Measurements from ENCODE around the gene LRP6. TPM values are rescaled to one million over a fixed set of nuclear protein-coding genes. Genes with fewer than 3 reads are reported as not detected.

LRP6 gene
- polyA plus RNA-seq, 1 donor from 2014 or later: 33.5 TPM

GRCh38 chr12:12216349-12217017 lies 50.4 kb downstream of the LRP6 start:
- peaks cover 80% of the 10 kb centered on the region for H3K79me2 ChIP-seq (replicated peaks; ENCODE audit: insufficient read depth, low read length)
- no peak overlapping the region for H3K4me3 ChIP-seq (ENCODE audit: low read length)
- no peaks in the 10 kb centered on the region for H3K9me2 ChIP-seq (ENCODE audit: insufficient read depth, low read length)
- no peaks in the 10 kb centered on the region for H4K20me1 ChIP-seq (ENCODE audit: insufficient read depth)
- H3K9ac ChIP-seq (ENCODE audit: low read length): no peak overlapping the region
- H3K27ac ChIP-seq (ENCODE audit: low read length): no peak overlapping the region
- H2AFZ ChIP-seq (ENCODE audit: low read depth, low read length): no peak overlapping the region
- no peak overlapping the region for H3K4me2 ChIP-seq (ENCODE audit: low read length)
- H3K9me3 ChIP-seq (ENCODE audit: low read length): no peaks in the 10 kb centered on the region
- H3K36me3 ChIP-seq (ENCODE audit: insufficient read depth, low read length): no peaks in the 10 kb centered on the region
- no peaks in the 10 kb centered on the region for H3F3A ChIP-seq (ENCODE audit: insufficient read depth, low read length, poor library complexity, severe bottlenecking)
- TF ChIP-seq POLR2AphosphoS5 (IDR thresholded peaks at IDR 0.05) (no peak), EZH2 (IDR thresholded peaks at IDR 0.05; ENCODE audit: borderline replicate concordance, insufficient read depth, low read length, poor library complexity, severe bottlenecking) (no peak), REST (IDR thresholded peaks at IDR 0.05; ENCODE audit: borderline replicate concordance) (no peak), EP300 (conservative IDR thresholded peaks at IDR 0.05; ENCODE audit: poor library complexity, severe bottlenecking) (no peak), CTCF (IDR thresholded peaks at IDR 0.05; ENCODE audit: poor library complexity, severe bottlenecking) (no peak), TAF1 (IDR thresholded peaks at IDR 0.05; ENCODE audit: low read depth) (no peak), RAD21 (conservative IDR thresholded peaks at IDR 0.05) (no peak), MXI1 (conservative IDR thresholded peaks at IDR 0.05; ENCODE audit: poor library complexity, severe bottlenecking) (no peak), SMC3 (conservative IDR thresholded peaks at IDR 0.05; ENCODE audit: poor library complexity) (no peak)
- no peaks in the 10 kb centered on the region for H3K27me3 ChIP-seq (ENCODE audit: insufficient read depth, low read depth, low read length)

- Histone ChIP-seq H3K9me2 (ENCODE audit: insufficient read depth, low read length) (no peaks in the 10 kb centered on the region), H3F3A (ENCODE audit: insufficient read depth, low read length, poor library complexity, severe bottlenecking) (no peaks in the 10 kb centered on the region), H3K4me3 (ENCODE audit: low read length) (no peak overlapping the region), H3K9me3 (ENCODE audit: low read length) (no peaks in the 10 kb centered on the region), H3K9ac (ENCODE audit: low read length) (no peak overlapping the region), H3K36me3 (ENCODE audit: insufficient read depth, low read length) (no peaks in the 10 kb centered on the region), H2AFZ (ENCODE audit: low read depth, low read length) (no peak overlapping the region), H3K27me3 (ENCODE audit: insufficient read depth, low read depth, low read length) (no peaks in the 10 kb centered on the region), H3K27ac (ENCODE audit: low read length) (no peak overlapping the region), H3K4me2 (ENCODE audit: low read length) (no peak overlapping the region), H4K20me1 (ENCODE audit: insufficient read depth) (no peaks in the 10 kb centered on the region), H3K79me2 (replicated peaks; ENCODE audit: insufficient read depth, low read length) (peaks cover 70% of the 10 kb centered on the region)
- TF ChIP-seq REST (IDR thresholded peaks at IDR 0.05; ENCODE audit: borderline replicate concordance) (no peak), EZH2 (IDR thresholded peaks at IDR 0.05; ENCODE audit: borderline replicate concordance, insufficient read depth, low read length, poor library complexity, severe bottlenecking) (no peak), CTCF (IDR thresholded peaks at IDR 0.05; ENCODE audit: poor library complexity, severe bottlenecking) (no peak), MXI1 (conservative IDR thresholded peaks at IDR 0.05; ENCODE audit: poor library complexity, severe bottlenecking) (no peak), TAF1 (IDR thresholded peaks at IDR 0.05; ENCODE audit: low read depth) (no peak), SMC3 (conservative IDR thresholded peaks at IDR 0.05; ENCODE audit: poor library complexity) (no peak), POLR2AphosphoS5 (IDR thresholded peaks at IDR 0.05) (no peak), RAD21 (conservative IDR thresholded peaks at IDR 0.05) (no peak), EP300 (conservative IDR thresholded peaks at IDR 0.05; ENCODE audit: poor library complexity, severe bottlenecking) (no peak)
Measured at GRCh38 chr12:12214635-12215131, 52.2 kb downstream of the LRP6 start.
